GM21367 (cell line): ENCODE data around the gene ANKEF1.

Experiments used
- ATAC-seq: cut with Tn5 transposase; IDR thresholded peaks from one replicate; pipeline ENCODE4 v1.9.1; 2021; ENCODE audit not compliant: unreplicated experiment

Gene ANKEF1

DNA sequence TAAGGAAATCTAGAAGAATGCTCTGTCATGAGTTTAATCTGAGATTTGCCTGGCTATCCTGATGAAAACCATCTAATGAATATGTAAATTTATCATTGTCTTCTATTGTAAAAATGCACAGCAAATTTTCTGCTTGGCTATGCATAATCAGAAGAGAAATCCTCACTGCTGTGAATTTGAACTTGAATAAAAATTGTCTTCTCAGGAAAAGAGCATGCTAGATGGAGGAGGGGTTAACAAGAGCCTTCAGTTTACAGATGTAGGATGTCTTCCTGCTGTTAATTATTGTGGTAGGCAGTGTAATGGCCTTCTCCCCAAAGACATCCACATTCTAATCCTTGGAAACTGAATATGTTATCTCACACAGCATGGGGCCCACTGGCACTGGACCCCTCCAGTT is 45.8 kb downstream of the ANKEF1 start:
- no peak for ATAC-seq

DNA sequence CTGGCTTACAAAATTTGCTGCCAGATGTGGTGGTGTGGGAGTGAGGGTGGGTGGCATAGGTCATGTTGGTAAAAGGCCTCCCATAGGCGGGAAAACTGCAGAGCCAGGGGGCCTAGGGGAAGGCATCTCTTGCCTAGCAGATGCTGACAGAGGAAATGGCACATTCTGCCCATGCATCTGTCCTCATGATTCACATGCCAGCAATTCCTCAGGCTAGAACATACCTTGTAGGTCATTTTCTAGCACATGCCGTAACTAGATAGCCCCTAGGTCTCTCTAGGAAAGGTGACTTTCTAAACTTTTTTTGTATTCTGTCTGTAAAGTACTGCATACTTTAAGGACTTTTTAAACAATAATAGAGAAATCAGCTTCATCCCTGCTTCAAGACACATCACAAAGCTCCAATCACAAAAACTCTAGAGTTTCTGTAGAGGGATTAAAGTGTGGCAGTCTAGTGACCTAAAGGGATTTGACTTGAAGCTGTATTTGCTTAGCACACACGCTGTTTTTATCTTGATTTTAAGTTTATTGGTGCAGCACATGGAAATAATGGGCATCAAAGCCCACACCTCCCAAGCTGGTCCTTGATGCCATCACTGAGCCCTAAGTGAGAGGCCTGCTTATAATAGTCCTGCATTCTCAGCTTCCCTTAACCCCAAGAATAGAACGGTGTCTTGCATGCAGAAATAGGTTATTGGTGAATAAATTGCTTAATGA is 55.2 kb downstream of the ANKEF1 start:
- ATAC-seq: no peak

DNA sequence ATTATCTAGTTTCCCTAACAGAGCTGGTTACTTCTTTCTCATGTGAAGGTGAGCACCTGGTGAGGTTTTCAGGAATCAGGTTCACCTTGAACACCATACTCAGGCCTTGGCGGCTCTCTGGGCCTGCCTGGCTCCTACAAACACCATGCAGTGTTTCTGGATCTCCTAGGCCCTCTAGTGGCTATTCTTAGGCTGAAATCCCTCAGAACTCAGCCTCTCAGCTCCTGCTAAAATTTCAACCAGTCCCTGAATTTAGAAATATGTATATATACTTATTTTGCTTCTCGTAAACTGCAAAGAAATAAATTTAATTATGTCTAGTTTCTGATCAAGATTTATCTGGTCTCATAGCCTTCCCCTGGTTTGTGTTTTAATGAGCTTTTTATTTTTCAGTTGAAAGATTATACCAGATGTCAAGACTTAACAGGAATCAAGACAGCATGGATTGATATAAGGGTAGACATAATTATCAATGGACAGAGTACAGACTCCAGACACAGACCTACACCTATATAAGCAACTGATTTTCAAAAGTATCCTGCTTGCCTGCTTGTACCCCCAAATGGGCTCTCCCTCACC is 55.9 kb downstream of the ANKEF1 start:
- no peak for ATAC-seq

DNA sequence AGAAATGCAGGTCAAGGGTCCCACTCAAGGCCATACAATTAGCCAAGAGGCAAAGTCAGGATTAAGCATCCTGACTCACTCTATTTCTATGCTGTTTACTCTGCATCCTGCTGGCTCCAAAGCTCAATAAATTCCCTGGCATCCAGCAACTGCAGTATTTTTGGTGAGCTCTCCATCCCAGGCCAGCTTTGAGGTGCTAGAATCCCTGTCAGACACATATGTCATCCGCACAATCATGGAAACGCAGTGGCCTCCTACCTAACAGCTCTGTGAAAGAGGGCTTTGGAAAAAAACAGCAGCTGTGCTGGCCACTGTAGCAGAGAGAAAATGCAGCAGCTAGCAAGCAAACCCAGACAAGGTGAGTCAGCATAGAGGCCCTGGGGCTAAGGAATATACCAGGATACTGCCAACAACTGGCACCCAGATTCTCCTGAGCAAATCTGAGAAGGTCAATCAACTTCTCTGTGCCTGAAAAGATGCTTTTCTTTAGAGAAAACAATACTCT is 58.4 kb downstream of the ANKEF1 start:
- ATAC-seq: no peak

DNA sequence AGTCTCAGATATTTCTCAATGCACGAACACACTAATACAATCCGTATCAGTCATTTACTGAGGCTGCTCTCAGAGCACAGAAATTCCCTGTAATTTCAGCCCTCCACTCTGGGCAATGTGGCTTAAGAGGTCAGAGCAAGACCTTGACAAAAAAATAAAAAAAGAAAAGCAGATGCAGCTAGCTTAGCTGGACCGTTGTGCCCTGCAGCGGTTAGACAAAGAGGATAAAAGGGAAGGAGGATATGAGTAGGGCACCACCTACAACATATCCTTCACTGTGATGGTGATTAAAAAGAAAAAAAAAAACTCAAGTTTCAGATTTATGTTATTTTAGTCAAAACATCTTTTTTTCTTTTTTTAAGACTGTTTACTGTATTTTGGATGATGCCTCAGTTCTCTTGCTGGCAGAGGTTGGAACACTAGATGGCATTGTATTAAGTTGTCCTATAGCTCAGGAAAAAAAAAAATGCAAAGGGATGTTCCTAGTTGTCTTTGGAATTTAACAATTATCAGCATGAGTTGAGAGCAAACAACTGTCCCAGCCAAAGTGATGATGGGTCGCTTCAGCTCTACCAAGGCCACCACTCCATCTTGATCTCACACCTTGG is 59.9 kb downstream of the ANKEF1 start:
- ATAC-seq: no peak

DNA sequence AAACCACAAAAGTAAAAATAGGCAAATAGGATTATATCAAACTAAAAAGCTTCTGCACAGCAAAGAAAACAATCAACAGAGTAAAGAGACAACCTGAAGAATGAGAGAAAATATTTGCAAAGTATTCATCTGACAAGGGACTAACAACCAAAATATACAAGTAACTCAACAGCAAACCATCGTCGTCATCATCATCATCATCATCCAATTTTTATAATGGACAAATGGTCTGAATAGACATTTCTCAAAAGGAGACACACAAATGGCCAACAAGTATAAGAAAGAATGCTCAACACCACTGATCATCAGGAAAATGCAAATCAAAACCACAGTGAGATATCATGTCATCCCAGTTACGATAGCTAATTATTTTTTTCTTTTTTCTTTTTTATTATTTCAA is 62.0 kb downstream of the ANKEF1 start:
- ATAC-seq: no peak

DNA sequence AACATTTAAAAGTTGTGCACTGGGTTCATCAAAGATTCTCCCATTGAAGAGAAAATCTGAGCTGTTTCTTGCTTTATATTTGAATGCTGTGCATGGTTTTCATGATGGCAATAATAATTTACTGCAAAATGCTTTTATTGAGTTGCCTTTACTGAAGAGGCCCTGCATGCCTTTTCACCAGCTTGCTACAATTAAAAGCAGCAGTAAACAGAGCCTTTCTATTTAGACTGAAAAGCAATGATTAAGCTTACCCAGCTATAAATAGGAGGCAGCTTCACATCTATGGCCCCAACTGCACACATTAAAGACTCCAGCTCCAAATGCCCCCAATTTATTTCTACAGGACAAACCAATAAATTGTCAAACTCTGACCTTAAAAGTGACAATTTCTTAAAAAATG is 70.3 kb downstream of the ANKEF1 start:
- ATAC-seq: no peak
